Activated CD8-positive, alpha-beta T cell treated with anti-CD3 and anti-CD28 coated beads, Interleukin-2, amount 10 ng/mL, durations not matched to agents 7 days and 5 days (primary cell): ENCODE results near the gene MCM6. TPM values are rescaled to one million over a fixed set of nuclear protein-coding genes. Genes with fewer than 3 reads are reported as not detected.

Experiments used
- total RNA-seq, 2 experiments: library from RNA; stranded (reverse); gene quantifications; one replicate each; pipeline ENCODE4 v1.2.3, GENCODE V29; 2021

The MCM6 gene
- total RNA-seq, 2 experiments from 2014 or later, result 144 to 145 TPM

Other genes starting within 250 kb of the MCM6 start
- 10 to 100 TPM; 94.1 to 96.2 TPM for gene UBXN4, start 134.6 kb downstream of the MCM6 start, total RNA-seq
- gene LCT, start 39.3 kb downstream of the MCM6 start, total RNA-seq, result under 1 TPM; 0.18 to 0.34 TPM
- 100 to 1,000 TPM; 139 to 148 TPM for gene DARS1, start 109.2 kb upstream of the MCM6 start, total RNA-seq
- 100 to 1,000 TPM; 219 to 226 TPM for gene CXCR4, start 241.7 kb upstream of the MCM6 start, total RNA-seq